GM12872 (cell line): Measurements from ENCODE around the gene TUT1.

Experiments
- CTCF ChIP-seq: IDR thresholded peaks from 3 replicates; pipeline ENCODE4 v1.5.1; 2011; ENCODE audit warnings: low read depth, mild to moderate bottlenecking, low read length, moderate library complexity; ENCODE audit not compliant: insufficient read depth

The TUT1 gene

GRCh38 chr11:62577046-62577714 is 14.1 kb downstream of the TUT1 start:
- no peak for TF ChIP-seq CTCF

GRCh38 chr11:62575837-62576236 is 15.5 kb downstream of the TUT1 start:
- TF ChIP-seq CTCF, result no peak

GRCh38 chr11:62575156-62575555 is 16.2 kb downstream of the TUT1 start:
- TF ChIP-seq CTCF, result no peak

- TF ChIP-seq CTCF, result no peak
Observed at GRCh38 chr11:62574363-62575071, 16.8 kb downstream of the TUT1 start.

GRCh38 chr11:62573592-62574362 is 17.5 kb downstream of the TUT1 start, which contains the start of gene EEF1G:
Gene EEF1G (minus strand): TSS chr11:62573891. CDS start chr11:62573842, 49 bp downstream.
- no peak for TF ChIP-seq CTCF

GRCh38 chr11:62573006-62573591 is 18.2 kb downstream of the TUT1 start:
- no peak for TF ChIP-seq CTCF

GRCh38 chr11:62572431-62572830 is 18.9 kb downstream of the TUT1 start:
- no peak for TF ChIP-seq CTCF
